Calu3 (cell line): Measurements from ENCODE around the gene MEPE. TPM values are rescaled to one million over a fixed set of nuclear protein-coding genes. Genes with fewer than 3 reads are reported as not detected.

Experiments
- BruUV-seq: library from RNA; stranded (reverse); fragments of 400-500 nt; replicated peaks from 2 replicates; lab custom pipeline; 2021; lab: Mats Ljungman, UMichigan
- CTCF ChIA-PET: fragments of 300-600 bp; sonication (Branson Sonifier 250); formaldehyde crosslinking; loops from one replicate; lab custom pipeline; 2022; ENCODE audit warnings: antibody characterized with exemption; lab: Charles Lee
- DNase-seq: peaks from one replicate; pipeline ENCODE4 v3.0.0; 2022
- H3K27ac Mint-ChIP-seq: one replicate; pipeline ENCODE4 v1.8.0; 2022; ENCODE audit warnings: mixed read lengths; ENCODE audit not compliant: unreplicated experiment
- H3K27me3 Mint-ChIP-seq: one replicate; pipeline ENCODE4 v1.8.0; 2022; ENCODE audit warnings: mixed read lengths; ENCODE audit not compliant: unreplicated experiment
- H3K36me3 Mint-ChIP-seq: one replicate; pipeline ENCODE4 v1.8.0; 2022; ENCODE audit warnings: mild to moderate bottlenecking, moderate library complexity, mixed read lengths; ENCODE audit not compliant: insufficient read depth, unreplicated experiment
- H3K4me1 Mint-ChIP-seq: one replicate; pipeline ENCODE4 v1.8.0; 2022; ENCODE audit warnings: mild to moderate bottlenecking, low read depth, mixed read lengths; ENCODE audit not compliant: unreplicated experiment
- H3K4me3 Mint-ChIP-seq: one replicate; pipeline ENCODE4 v1.8.0; 2022; ENCODE audit warnings: mild to moderate bottlenecking, low read depth, moderate library complexity, mixed read lengths; ENCODE audit not compliant: unreplicated experiment
- H3K9me3 Mint-ChIP-seq: one replicate; pipeline ENCODE4 v1.8.0; 2022; ENCODE audit warnings: low read depth, mixed read lengths; ENCODE audit not compliant: unreplicated experiment
- intact Hi-C: fragments of 100-400 bp; cut with micrococcal nuclease; formaldehyde crosslinking; loops from one replicate; pipeline ENCODE4 v1.10.0; 2022; ENCODE audit not compliant: unreplicated experiment
- total RNA-seq: library from RNA; stranded (reverse); gene quantifications from 2 replicates; pipeline ENCODE4 v1.2.3, GENCODE V29; 2022
- TF ChIP-seq, protein P1 (sequence below): fragments of 200-600 bp; IDR thresholded peaks from one replicate; pipeline ENCODE4 v1.8.0; 2022; ENCODE audit warnings: antibody characterized with exemption; ENCODE audit not compliant: unreplicated experiment

Gene MEPE
- total RNA-seq, 1 experiment from 2014 or later, result not detected

- Mint-ChIP-seq H3K4me3 (no peak overlapping the region), H3K4me1 (peaks cover 49% of the 10 kb centered on the region), H3K36me3 (no peaks in the 10 kb centered on the region), H3K27me3 (no peaks in the 10 kb centered on the region), H3K27ac (peak overlapping the region; percentile 52), H3K9me3 (peaks cover 3% of the 10 kb centered on the region)
- DNase-seq, result no peak
- intact Hi-C loops, result loop anchor here (5.0 kb wide), 1 partner anchor 40 kb away; no protein-coding TSS in a partner anchor
- TF ChIP-seq, protein P1, sequence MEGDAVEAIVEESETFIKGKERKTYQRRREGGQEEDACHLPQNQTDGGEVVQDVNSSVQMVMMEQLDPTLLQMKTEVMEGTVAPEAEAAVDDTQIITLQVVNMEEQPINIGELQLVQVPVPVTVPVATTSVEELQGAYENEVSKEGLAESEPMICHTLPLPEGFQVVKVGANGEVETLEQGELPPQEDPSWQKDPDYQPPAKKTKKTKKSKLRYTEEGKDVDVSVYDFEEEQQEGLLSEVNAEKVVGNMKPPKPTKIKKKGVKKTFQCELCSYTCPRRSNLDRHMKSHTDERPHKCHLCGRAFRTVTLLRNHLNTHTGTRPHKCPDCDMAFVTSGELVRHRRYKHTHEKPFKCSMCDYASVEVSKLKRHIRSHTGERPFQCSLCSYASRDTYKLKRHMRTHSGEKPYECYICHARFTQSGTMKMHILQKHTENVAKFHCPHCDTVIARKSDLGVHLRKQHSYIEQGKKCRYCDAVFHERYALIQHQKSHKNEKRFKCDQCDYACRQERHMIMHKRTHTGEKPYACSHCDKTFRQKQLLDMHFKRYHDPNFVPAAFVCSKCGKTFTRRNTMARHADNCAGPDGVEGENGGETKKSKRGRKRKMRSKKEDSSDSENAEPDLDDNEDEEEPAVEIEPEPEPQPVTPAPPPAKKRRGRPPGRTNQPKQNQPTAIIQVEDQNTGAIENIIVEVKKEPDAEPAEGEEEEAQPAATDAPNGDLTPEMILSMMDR, result no peak
- BruUV-seq, result no TSS peak
- CTCF ChIA-PET, result no interaction called here
Measured at GRCh38 chr4:87857789-87858188, 25.0 kb downstream of the MEPE start.

GRCh38 chr4:87862236-87862635, 29.5 kb downstream of the MEPE start:
- intact Hi-C loops, result no loop called here
- no TSS peak for BruUV-seq
- CTCF ChIA-PET, result no interaction called here

DNA sequence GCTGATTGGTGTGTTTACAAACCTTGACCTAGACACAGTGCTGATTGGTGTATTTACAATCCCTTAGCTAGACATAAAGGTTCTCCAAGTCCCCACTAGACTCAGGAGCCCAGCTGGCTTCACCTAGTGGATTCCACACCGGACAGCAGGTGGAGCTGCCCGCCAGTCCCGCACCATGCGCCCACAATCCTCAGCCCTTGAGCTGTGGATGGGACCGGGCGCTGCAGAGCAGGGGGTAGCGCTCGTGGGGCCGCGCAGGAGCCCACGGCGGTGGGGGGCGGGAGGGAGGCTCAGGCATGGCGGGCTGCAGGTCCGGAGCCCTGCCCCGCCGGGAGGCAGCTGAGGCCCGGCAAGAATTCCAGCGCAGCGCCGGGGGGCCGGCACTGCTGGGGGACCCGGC, 30.7 kb downstream of the MEPE start:
- peaks cover 37% of the 10 kb centered on the region for H3K4me1 Mint-ChIP-seq
- intact Hi-C loops, result no loop called here
- TF ChIP-seq, protein P1, result no peak
- H3K9me3 Mint-ChIP-seq, result peaks cover 7% of the 10 kb centered on the region
- no peaks in the 10 kb centered on the region for H3K27me3 Mint-ChIP-seq
- BruUV-seq, result no TSS peak
- H3K36me3 Mint-ChIP-seq, result no peaks in the 10 kb centered on the region
- no peak for DNase-seq
- no peak overlapping the region for H3K4me3 Mint-ChIP-seq
- no peak overlapping the region for H3K27ac Mint-ChIP-seq
- CTCF ChIA-PET, result no interaction called here

More at GRCh38 chr4:87862236-87862635, 29.5 kb downstream of the MEPE start:
- peaks cover 4% of the 10 kb centered on the region for H3K9me3 Mint-ChIP-seq
- H3K36me3 Mint-ChIP-seq, result no peaks in the 10 kb centered on the region
- H3K4me3 Mint-ChIP-seq, result no peak overlapping the region
- TF ChIP-seq, protein P1, result no peak
- H3K4me1 Mint-ChIP-seq, result peaks cover 35% of the 10 kb centered on the region
- H3K27ac Mint-ChIP-seq, result no peak overlapping the region
- no peak for DNase-seq
- no peaks in the 10 kb centered on the region for H3K27me3 Mint-ChIP-seq

- DNase-seq, result no peak
- Mint-ChIP-seq H3K4me1 (peaks cover 33% of the 10 kb centered on the region), H3K4me3 (no peak overlapping the region), H3K27me3 (no peaks in the 10 kb centered on the region), H3K36me3 (no peaks in the 10 kb centered on the region), H3K27ac (no peak overlapping the region), H3K9me3 (peaks cover 6% of the 10 kb centered on the region)
- no TSS peak for BruUV-seq
- intact Hi-C loops, result no loop called here
- CTCF ChIA-PET, result no interaction called here
- TF ChIP-seq, protein P1, result no peak
Measured at GRCh38 chr4:87864321-87864720, 31.6 kb downstream of the MEPE start.
